NCI-H345 treated with DMSO at 0.1 percent for 48 hours (cell line): ENCODE data around the gene SMKR1.
"Not testable (repeated sequence)": the region's sequence is repeated elsewhere in the genome, so short reads cannot be mapped to it uniquely, and the experiment has no call there.

Source experiments
- DNase-seq: peaks from one replicate; lab custom pipeline; 2025; ENCODE audit not compliant: unreplicated experiment; lab: John Stamatoyannopoulos, UW

Gene SMKR1

GRCh38 chr7:129501760-129502707, at the start of gene SMKR1:
Gene SMKR1, plus strand, starts transcription at chr7:129502531. Its CDS starts 294 bp downstream, at chr7:129502825.
- DNase-seq: peak; percentile 27

- no peak for DNase-seq
These were observed 49.6 kb upstream of the SMKR1 start for GRCh38 chr7:129452589-129453231.

- DNase-seq: no peak
These were observed 48.7 kb upstream of the SMKR1 start for GRCh38 chr7:129453510-129454248.

- DNase-seq: no peak
These were observed 48.1 kb upstream of the SMKR1 start for GRCh38 chr7:129454249-129454551.

- DNase-seq: no peak
These were observed 45.9 kb upstream of the SMKR1 start for GRCh38 chr7:129456421-129456820.

- no peak for DNase-seq
These were observed 45.2 kb upstream of the SMKR1 start for GRCh38 chr7:129457101-129457500.

GRCh38 chr7:129458171-129458570, 44.2 kb upstream of the SMKR1 start:
- no peak for DNase-seq

GRCh38 chr7:129461809-129462208, 40.5 kb upstream of the SMKR1 start:
- DNase-seq: no peak

GRCh38 chr7:129462420-129462819, 39.9 kb upstream of the SMKR1 start:
- no peak for DNase-seq

- DNase-seq: no peak
These were observed 38.1 kb upstream of the SMKR1 start for GRCh38 chr7:129464194-129464593.

- no peak for DNase-seq
These were observed 37.3 kb upstream of the SMKR1 start for GRCh38 chr7:129465080-129465479.

- no peak for DNase-seq
These were observed 35.5 kb upstream of the SMKR1 start for GRCh38 chr7:129466796-129467195.

GRCh38 chr7:129468087-129468486, 34.2 kb upstream of the SMKR1 start:
- DNase-seq: no peak

GRCh38 chr7:129468547-129468946, 33.8 kb upstream of the SMKR1 start:
- no peak for DNase-seq

GRCh38 chr7:129469930-129470329, 32.4 kb upstream of the SMKR1 start:
- no peak for DNase-seq

- DNase-seq: no peak
These were observed 31.9 kb upstream of the SMKR1 start for GRCh38 chr7:129470411-129470810.

GRCh38 chr7:129471402-129471827, 30.9 kb upstream of the SMKR1 start:
- DNase-seq: no peak

- not testable (repeated sequence) for DNase-seq
These were observed 26.4 kb upstream of the SMKR1 start for GRCh38 chr7:129475931-129476330.

- DNase-seq: not testable (repeated sequence)
These were observed 25.9 kb upstream of the SMKR1 start for GRCh38 chr7:129476398-129476797.

GRCh38 chr7:129479831-129480230, 22.5 kb upstream of the SMKR1 start:
- no peak for DNase-seq

GRCh38 chr7:129480674-129481363, 21.5 kb upstream of the SMKR1 start:
- no peak for DNase-seq
